Tibial artery (tissue), 4 donors: Measurements from ENCODE around the gene TRAK2.
"Not testable (repeated sequence)": the region's sequence is repeated elsewhere in the genome, so short reads cannot be mapped to it uniquely, and the experiment has no call there.

ENCODE experiments used
- DNase-seq, 2 donors: peaks; one replicate each; pipeline ENCODE4 v3.0.0-alpha.2; 2019
- H3K27ac ChIP-seq, 2 donors: fragments of 200-600 bp; sonication (generic) in 1 of 2; 1 replicate in 1 of 2; 2 replicates in 1 of 2; pipeline ENCODE4 v1.5.1; 2018 to 2019; ENCODE audit warnings: mild to moderate bottlenecking in 1 of 2
- H3K27me3 ChIP-seq, 2 donors: fragments of 200-600 bp; sonication (generic) in 1 of 2; one replicate each; pipeline versions ENCODE4 v1.5.1 to v1.6.0; 2016 to 2019
- H3K36me3 ChIP-seq, 3 donors: fragments of 200-600 bp; sonication (generic) in 2 of 3; one replicate each; pipeline ENCODE4 v1.5.1; 2016 to 2019; ENCODE audit warnings: mild to moderate bottlenecking in 2 of 3
- H3K4me1 ChIP-seq, 4 donors: fragments of 200-600 bp; sonication (generic) in 2 of 4; 1 replicate in 3 of 4; 2 replicates in 1 of 4; pipeline ENCODE4 v1.5.1; 2016 to 2019
- H3K4me3 ChIP-seq, 2 donors: fragments of 200-600 bp; sonication (generic) in 1 of 2; 1 replicate in 1 of 2; 2 replicates in 1 of 2; pipeline ENCODE4 v1.5.1; 2018 to 2019; ENCODE audit warnings: mild to moderate bottlenecking in 2 of 2
- H3K9me3 ChIP-seq, 3 donors: fragments of 200-600 bp; sonication (generic) in 1 of 3; one replicate each; pipeline ENCODE4 v1.5.1; 2016 to 2019
- intact Hi-C: fragments of 100-400 bp; cut with DNase I; formaldehyde crosslinking; loops from one replicate; pipeline ENCODE4 v1.15.0; 2023; ENCODE audit warnings: low total_unique reads
- TF ChIP-seq, protein P1 (sequence below), 2 experiments: fragments of 200-600 bp in 1 of 2; fragments of 450-650 bp in 1 of 2; IDR thresholded peaks; one replicate each; pipeline ENCODE4 v1.5.1; 2017 to 2019; ENCODE audit warnings: antibody characterized with exemption in 2 of 2, mild to moderate bottlenecking in 1 of 2, moderate library complexity in 1 of 2

TRAK2 gene

DNA sequence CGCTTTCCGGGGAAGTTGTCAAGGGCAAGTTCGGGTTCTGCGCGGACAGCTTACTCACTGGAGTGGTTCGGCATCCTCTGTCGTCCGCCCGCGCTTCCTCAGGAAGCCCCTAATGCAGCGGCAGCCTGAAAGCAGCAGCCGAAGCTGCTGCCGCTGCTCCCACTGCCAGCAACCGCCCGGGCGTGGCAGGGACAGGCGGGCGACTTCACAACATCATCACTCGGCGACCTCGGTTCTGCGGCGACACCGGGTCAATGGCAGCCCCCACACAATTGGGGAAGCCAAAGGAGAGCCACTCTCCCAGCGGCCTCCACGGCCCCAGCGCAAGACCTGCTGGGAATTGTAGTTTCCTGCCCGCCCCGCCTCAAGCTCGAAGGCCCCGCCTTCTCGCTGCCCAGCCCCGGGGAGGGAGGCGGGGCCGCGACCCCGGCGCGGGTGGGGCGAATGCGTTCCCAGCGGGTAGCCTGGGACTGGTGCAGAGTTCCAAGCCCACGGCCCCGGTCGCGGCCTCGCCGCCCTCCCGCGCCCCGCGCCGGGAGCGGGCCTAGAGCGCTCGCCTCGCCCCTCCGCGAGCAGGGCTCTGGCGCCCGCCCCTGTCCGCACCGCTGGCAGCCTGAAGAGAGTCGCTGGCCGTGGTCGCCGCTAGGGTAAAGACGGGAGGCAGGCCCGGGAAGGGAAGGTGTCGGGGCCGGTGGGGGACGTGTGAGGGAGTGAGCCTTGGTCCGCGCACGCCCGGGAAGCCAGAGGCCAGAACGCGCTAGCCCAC lies at the start of gene TRAK2, which contains the start of gene STRADB:
Gene TRAK2 (minus strand): TSS at position 167 of the 766 bp plus-strand sequence. CDS start 30,951 bp downstream, outside the sequence.
Gene STRADB (plus strand): TSS at position 449 of the 766 bp plus-strand sequence. CDS start 3,101 bp downstream, outside the sequence.
- intact Hi-C loops: no loop called here
- Histone ChIP-seq H3K36me3 (peaks cover 0 to 5% (median 0%) of the 10 kb centered on the region in 3 donors), H3K9me3 (no peaks in the 10 kb centered on the region), H3K27me3 (no peaks in the 10 kb centered on the region), H3K4me3 (peak within 1 kb of the TSS; percentile 70 to 88), H3K27ac (peak within 1 kb of the TSS; percentile 83 to 95), H3K4me1 (peaks cover 0 to 44% (median 13%) of the 10 kb centered on the region in 4 donors)
- TF ChIP-seq, protein P1, sequence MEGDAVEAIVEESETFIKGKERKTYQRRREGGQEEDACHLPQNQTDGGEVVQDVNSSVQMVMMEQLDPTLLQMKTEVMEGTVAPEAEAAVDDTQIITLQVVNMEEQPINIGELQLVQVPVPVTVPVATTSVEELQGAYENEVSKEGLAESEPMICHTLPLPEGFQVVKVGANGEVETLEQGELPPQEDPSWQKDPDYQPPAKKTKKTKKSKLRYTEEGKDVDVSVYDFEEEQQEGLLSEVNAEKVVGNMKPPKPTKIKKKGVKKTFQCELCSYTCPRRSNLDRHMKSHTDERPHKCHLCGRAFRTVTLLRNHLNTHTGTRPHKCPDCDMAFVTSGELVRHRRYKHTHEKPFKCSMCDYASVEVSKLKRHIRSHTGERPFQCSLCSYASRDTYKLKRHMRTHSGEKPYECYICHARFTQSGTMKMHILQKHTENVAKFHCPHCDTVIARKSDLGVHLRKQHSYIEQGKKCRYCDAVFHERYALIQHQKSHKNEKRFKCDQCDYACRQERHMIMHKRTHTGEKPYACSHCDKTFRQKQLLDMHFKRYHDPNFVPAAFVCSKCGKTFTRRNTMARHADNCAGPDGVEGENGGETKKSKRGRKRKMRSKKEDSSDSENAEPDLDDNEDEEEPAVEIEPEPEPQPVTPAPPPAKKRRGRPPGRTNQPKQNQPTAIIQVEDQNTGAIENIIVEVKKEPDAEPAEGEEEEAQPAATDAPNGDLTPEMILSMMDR (IDR thresholded peaks at IDR 0.05): peak; percentile 39 to 43
- DNase-seq: peak; percentile 95 to 97

- TF ChIP-seq, protein P1 (IDR thresholded peaks at IDR 0.05): no peak
- intact Hi-C loops: no loop called here
- DNase-seq: no peak
- no peaks in the 10 kb centered on the region for H3K4me1 ChIP-seq
- H3K4me3 ChIP-seq: no peak overlapping the region
- H3K27me3 ChIP-seq: no peaks in the 10 kb centered on the region
- peaks cover 0 to 26% (median 11%) of the 10 kb centered on the region in 3 donors for H3K9me3 ChIP-seq
- no peak overlapping the region for H3K27ac ChIP-seq
- H3K36me3 ChIP-seq: peaks cover 0 to 6% (median 6%) of the 10 kb centered on the region in 3 donors
Observed at GRCh38 chr2:201500534-201500933, 49.3 kb upstream of the TRAK2 start.

DNA sequence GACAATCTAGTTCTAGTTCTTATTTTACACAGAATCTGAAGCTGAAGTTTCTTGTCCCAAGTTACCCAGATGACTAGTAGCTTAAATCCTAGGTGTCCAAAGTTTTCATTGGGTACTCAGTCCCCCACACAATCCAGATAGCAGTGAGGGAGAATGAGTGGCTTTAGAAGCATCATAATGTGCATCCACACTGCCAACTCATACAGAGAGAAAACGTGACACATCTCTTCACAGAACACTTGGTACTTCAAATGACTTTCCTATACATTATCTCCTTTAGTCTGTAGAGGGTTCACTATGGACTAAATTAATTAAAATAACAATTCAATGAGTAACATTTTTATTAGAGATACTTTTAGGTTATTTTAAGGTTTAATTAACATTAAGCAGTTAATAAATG lies 45.5 kb upstream of the TRAK2 start:
- Histone ChIP-seq H3K36me3 (no peaks in the 10 kb centered on the region), H3K4me1 (no peaks in the 10 kb centered on the region), H3K4me3 (no peak overlapping the region), H3K27me3 (no peaks in the 10 kb centered on the region), H3K27ac (no peak overlapping the region), H3K9me3 (peaks cover 0 to 3% (median 3%) of the 10 kb centered on the region in 3 donors)
- TF ChIP-seq, protein P1 (IDR thresholded peaks at IDR 0.05): no peak
- no peak for DNase-seq
- intact Hi-C loops: no loop called here

DNA sequence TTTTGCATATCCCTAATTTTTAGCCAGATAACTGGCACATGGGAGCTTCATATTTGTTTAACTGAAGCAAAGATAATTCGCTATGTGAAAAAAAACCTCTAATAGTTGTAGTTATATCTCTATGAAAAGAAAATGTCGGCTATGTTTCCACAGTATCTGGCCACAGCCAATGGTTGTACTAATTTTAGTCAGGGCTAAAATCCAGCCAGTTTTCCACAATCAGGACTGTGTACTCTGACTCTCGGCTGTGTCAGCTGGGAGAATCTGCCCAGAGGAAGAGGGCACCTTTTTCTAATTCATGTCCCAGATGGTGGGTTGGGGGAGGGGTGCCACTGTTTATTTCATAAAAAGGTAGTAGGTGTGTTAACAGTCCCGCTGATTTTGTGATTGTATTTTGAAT lies 39.0 kb upstream of the TRAK2 start:
- no peaks in the 10 kb centered on the region for H3K36me3 ChIP-seq
- intact Hi-C loops: no loop called here
- H3K4me1 ChIP-seq: no peaks in the 10 kb centered on the region
- no peak for DNase-seq
- no peaks in the 10 kb centered on the region for H3K9me3 ChIP-seq
- H3K27me3 ChIP-seq: no peaks in the 10 kb centered on the region
- no peak overlapping the region for H3K4me3 ChIP-seq
- TF ChIP-seq, protein P1 (IDR thresholded peaks at IDR 0.05): no peak
- H3K27ac ChIP-seq: no peak overlapping the region

DNA sequence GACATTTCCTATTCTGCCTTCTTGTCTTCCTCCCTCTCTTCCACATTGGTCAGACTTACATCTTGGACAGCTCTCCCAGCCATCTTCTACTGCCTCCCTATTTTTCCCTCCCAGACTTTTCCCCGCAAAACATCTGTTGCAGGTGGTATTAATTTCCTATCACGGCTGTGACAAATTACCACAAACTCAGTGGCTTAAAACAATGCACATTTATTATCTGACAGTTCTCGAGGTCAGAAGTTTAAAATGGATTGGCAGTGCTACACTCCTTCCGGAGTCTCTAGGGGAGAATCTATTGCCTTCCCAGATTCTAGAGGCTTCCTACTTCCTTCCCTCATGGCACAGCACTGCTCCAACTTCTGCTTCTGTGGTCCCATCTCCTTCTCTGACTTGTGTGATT lies 33.5 kb upstream of the TRAK2 start:
- no peak for DNase-seq
- peaks cover 7 to 33% (median 21%) of the 10 kb centered on the region in 3 donors for H3K36me3 ChIP-seq
- H3K4me3 ChIP-seq: no peak overlapping the region
- no peaks in the 10 kb centered on the region for H3K4me1 ChIP-seq
- H3K9me3 ChIP-seq: no peaks in the 10 kb centered on the region
- TF ChIP-seq, protein P1 (IDR thresholded peaks at IDR 0.05): no peak
- H3K27me3 ChIP-seq: no peaks in the 10 kb centered on the region
- no peak overlapping the region for H3K27ac ChIP-seq
- intact Hi-C loops: no loop called here

- H3K4me1 ChIP-seq, H3K4me3 ChIP-seq, DNase-seq, H3K9me3 ChIP-seq, H3K27me3 ChIP-seq, H3K27ac ChIP-seq, intact Hi-C loops: not testable (repeated sequence)
- peaks cover 14 to 43% (median 29%) of the 10 kb centered on the region in 3 donors for H3K36me3 ChIP-seq
Observed at GRCh38 chr2:201483758-201484157, 32.5 kb upstream of the TRAK2 start.
